ENCODE results near the gene PGBD4.
A peak's percentile ranks its signal among the peaks of the same experiment; 100 is the strongest.

Gene PGBD4

DNA sequence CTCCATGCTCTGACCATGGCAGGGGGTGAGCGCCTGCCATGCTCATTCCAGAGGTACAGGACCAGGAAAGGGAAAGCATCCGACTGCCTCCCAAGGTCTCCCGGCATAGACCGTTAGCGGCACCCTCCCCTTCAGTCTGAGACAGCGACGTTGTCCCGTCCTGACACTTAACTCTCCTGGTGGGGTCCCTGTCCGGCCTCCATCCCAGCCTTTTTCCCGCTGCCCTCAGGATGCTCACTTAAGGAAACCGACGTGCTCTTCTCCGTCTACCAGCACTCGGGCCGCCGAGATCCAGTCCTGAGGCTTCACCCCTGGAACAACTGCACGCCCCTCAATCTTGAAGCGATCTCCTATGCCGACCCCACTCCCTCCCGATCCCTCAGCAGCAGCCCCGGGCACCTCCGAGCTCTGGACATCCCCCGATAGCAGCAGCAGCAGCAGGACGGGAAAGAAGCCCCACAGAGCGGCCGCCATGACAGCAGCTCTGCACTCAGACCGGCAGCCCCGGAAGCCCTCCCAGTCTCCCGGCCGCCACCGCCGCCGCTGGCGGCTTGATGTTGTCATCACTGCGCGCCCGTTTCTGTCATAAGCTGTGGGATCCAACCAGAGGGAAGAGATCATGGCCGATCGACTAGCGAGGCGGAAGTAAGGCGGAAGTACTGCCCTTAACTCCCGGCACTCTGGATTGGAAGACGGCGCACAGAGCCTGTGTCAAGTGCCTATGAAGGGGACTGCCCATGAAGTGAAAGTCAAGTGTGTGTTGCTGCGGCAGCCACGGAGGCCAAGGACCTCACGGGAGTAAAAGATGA lies at the start of gene PGBD4, which contains the start of gene EMC7:
Gene PGBD4, plus strand, starts transcription at position 718 of the 809 bp plus-strand sequence. CDS start 449 bp downstream, outside the sequence.
Gene EMC7, minus strand, starts transcription at position 497 of the 809 bp plus-strand sequence. Its CDS starts 23 bp downstream, at position 474.
- peak; percentile 92 to 96 for DNase-seq

DNA sequence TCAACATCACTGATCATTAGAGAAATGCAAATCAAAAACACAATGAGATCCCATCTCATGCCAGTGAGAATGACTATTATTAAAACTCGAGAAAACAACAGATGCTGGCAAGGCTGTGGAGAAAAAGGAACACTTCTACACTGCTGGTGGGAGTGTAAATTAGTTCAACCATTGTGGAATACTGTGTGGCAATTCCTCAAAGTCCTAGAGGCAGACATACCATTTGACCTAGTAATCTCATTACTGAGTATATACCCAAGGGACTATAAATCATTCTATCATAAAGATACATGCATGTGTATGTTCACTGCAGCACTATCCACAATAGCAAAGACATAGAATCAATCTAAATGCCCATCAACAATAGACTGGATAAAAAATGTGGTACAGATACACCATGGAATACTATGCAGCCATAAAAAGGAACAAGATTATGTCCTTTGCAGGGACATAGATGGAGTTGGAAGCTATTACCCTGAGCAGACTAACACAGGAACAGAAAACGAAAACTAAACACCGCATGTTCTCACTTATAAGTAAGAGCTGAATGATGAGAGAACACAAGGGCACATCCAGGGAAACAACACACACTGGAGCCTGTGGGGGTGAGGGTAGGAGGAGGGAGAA lies 47.7 kb upstream of the PGBD4 start:
- no peak for DNase-seq

DNA sequence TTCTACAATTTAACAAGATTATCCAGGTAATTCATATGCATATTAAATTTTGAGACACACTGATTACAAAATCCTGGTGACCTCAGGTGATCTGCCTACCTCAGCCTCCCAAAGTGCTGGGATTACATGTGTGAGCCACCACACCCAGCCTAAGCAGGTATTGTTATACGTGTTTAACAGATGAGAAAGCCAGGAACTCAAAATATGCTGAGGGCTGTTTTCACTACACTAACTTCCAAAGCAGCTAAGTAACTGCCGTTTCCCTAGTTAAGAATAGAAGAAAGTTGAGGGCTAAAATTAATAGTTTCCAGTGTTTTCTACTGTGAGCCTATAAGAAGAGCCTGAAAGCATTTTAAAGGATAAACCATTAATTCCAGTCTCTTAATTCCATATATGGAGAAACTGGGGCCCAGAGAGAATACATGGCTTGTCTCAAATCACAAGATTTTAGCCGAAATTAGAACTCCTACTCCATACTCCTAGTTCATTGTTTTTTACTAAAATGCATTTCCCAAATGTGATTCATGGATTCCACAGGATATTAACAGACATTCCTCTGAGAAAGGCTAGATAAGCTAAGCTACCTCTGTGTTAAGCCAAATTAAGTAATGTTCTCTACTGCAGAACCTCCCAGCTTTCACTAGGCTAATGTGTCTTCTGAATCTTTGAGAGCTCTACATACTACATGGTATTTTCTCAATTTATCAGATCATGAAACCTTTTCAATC lies 45.9 kb upstream of the PGBD4 start:
- no peak for DNase-seq

DNA sequence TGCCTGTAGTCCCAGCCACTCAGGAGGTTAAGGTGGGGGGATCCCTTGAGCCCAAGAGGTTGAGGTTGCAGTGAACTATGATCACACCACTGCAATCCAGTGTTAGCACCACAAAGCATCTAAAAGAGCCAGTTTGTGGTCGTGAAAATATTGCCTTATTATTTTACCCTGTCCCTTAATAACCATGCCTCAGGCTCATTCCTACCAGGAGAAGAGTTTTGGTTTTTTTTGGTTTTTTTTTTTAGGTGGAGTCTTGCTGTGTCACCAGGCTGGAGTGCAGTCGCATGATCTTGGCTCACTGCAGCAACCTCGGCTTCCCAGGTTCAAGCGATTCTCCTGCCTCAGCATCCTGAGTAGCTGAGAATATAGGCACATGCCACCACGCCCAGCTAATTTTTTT lies 45.0 kb upstream of the PGBD4 start:
- DNase-seq = no peak

- DNase-seq = no peak
Observed at GRCh38 chr15:34059476-34059875, 42.4 kb upstream of the PGBD4 start.

DNA sequence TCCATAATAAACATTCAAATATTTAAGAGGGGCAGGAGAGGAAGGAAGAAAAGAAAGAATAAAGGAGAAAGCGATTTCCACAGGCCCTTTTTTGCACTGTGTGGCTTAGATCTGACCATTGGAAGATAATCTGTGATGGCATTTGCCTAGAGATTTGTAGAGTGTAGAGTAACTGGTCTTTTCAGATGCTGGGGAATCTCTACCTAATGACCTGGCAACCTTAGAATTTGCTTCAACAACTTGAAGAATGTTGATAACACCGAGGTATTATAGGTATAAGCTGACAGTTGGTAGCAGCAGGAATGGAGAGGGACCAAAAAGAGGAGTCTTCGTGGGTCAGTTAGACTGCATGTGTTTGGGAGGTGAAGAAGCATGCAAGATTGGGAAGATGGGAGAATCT lies 41.9 kb upstream of the PGBD4 start:
- no peak for DNase-seq

DNA sequence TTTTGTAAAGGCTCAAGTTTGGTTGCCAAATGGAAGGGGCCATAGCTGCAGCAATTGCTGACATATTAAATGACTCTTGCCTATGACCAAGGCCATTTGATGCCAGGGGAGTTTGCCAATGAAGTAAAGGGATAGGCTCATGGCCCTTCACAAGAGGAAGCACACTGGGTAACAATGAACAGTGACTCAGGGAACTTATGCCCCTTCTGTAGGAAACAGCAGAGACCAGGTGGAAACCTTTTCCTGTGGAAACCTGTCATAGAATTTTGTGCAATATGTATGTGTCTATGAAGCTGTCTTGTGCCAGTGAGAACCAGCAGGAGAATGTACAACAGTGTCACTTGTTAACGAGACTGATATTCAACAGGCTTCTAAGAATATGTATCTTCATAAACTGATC lies 37.4 kb upstream of the PGBD4 start:
- no peak for DNase-seq

- no peak for DNase-seq
Observed at GRCh38 chr15:34065261-34065660, 36.6 kb upstream of the PGBD4 start.

DNA sequence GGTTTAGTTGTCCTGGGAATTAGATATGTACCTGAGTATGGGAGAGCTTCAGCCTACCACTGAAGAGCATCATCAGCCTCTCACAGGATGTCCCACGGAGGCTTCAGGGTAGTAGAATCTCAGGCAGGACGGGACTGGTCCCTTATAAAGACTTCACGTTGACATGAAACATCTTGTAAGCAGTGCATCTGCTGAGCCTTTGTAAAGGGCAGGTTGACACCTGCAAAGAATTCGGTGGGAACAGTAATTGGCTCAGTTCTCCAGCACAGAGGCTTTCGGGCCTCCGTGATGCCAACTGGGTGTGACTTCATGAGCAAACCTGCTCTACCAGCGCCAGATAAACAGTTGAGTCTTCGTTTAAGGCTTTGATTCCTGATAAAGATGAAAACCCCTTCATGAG lies 35.9 kb upstream of the PGBD4 start:
- DNase-seq = no peak

DNA sequence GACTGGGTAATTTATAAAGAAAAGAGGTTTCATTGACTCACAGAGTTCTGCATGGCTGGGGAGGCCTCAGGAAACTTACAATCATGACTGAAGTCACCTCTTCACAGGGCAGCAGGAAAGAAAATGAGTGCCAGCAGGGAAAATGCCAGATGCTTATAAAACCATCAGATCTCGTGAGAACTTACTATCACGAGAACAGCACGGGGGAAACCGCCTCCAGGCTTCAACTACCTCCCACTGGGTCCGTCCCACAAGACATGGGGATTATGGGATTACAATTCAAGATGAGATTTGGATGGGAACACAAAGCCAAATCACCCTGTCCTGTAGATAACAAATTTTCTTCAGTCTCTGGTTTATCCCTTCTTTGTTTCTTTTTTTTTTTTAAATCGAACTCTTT lies 31.9 kb upstream of the PGBD4 start:
- DNase-seq = no peak

DNA sequence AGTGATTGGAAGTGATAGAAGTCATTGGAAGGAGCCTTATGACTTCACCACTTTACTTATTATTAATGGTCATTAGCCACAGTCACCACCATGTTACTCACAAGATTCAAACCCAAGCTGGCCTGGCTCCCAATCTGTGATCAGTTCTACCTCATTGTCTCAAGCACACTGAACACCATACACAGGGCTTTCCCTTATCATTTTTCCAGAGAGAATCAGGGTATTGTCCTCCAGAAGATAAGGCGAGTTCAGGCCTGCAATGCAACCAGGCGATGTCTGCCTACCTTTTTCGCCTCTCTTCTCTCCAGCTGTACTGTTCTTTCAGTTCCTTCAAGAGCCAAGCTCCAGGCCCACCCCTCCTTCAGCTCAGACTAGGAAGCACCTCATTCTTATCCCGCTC lies 25.1 kb upstream of the PGBD4 start:
- DNase-seq = no peak

DNA sequence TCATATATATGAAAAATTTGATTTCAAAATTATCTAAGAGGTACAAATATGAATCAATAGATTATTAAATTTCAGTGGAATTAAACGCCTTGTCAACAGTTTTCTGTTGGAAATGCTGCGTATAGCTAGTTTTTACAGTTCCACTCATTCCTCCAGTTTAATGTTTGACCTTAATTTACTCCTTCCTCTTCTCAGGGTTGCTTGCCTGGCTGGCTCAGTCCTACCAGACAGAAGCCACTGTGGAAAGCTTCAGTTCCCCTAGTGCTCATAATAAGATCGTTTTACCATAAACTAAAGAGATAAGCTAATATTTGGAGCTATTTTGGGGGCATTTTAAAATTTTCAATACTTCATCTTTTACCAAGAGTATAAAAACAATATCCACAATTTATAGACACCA lies 23.0 kb upstream of the PGBD4 start:
- DNase-seq = no peak

DNA sequence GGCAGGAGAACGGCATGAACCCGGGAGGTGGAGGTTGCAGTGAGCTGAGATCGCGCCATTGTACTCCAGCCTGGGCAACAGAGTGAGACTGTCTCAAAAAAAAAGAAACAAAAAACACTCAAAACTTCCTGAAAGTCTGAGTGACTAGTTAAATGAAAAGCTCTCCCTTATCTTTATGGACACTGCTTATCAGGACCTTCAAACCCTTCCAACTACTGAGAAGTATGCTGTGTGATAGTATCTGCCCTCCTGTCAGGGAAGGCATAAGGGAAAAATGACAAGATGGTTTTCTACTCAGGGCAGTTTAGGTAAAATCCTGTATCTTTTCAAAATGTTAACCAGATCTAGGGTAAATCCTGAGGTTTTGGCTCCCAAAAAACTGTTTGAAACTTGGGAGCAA lies 22.0 kb upstream of the PGBD4 start:
- DNase-seq = no peak

DNA sequence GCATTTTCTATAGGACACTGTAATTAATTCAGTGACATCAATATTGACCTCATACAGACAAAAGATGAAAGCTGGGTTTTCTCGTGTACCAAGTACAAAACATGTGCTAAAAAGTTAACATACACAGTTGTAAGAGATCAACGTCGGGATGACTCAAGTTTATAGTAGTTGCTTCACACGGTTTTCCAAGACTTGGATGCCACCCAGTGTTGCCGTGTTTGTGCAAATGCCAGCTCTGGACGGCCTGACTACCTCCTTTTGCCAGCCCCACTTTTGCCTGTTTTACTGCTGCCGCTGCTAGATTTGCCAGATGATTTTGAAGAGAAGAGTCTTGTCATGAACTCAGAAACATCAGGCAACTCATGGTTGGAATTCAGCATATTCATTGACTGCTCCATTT lies 17.8 kb upstream of the PGBD4 start:
- DNase-seq = peak in 1 of 2 experiments; percentile 44

- peak; percentile 6 to 52 for DNase-seq
Observed at GRCh38 chr15:34085746-34086145, 16.1 kb upstream of the PGBD4 start.

- DNase-seq = no peak
Observed at GRCh38 chr15:34099914-34100313, 2.0 kb upstream of the PGBD4 start.

DNA sequence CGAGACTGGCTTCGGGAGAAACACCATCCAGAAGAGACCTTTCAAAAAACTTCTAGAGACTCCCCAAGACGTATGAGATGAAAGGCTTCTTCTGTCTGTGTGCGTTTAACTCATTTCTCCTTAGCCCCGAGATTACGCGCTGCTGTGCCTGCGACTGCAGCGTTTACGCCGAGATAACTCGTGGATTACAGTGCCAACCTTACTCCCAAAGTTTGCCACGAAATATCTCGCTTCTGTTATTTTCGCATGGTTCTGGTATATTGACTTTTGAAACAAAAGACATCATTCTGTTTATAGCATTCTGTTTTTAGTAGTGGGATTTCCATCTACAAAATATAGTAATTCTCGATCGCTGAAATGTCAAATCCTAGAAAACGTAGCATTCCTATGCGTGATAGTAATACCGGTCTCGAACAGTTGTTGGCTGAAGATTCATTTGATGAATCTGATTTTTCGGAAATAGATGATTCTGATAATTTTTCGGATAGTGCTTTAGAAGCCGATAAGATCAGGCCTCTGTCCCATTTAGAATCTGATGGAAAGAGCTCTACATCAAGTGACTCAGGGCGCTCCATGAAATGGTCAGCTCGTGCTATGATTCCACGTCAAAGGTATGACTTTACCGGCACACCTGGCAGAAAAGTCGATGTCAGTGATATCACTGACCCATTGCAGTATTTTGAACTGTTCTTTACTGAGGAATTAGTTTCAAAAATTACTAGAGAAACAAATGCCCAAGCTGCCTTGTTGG lies 467 bp downstream of the PGBD4 start:
- no peak for DNase-seq

GRCh38 chr15:34106423-34106822 lies 4.5 kb downstream of the PGBD4 start:
- no peak for DNase-seq

- no peak for DNase-seq
Observed at GRCh38 chr15:34107315-34107714, 5.4 kb downstream of the PGBD4 start.

DNA sequence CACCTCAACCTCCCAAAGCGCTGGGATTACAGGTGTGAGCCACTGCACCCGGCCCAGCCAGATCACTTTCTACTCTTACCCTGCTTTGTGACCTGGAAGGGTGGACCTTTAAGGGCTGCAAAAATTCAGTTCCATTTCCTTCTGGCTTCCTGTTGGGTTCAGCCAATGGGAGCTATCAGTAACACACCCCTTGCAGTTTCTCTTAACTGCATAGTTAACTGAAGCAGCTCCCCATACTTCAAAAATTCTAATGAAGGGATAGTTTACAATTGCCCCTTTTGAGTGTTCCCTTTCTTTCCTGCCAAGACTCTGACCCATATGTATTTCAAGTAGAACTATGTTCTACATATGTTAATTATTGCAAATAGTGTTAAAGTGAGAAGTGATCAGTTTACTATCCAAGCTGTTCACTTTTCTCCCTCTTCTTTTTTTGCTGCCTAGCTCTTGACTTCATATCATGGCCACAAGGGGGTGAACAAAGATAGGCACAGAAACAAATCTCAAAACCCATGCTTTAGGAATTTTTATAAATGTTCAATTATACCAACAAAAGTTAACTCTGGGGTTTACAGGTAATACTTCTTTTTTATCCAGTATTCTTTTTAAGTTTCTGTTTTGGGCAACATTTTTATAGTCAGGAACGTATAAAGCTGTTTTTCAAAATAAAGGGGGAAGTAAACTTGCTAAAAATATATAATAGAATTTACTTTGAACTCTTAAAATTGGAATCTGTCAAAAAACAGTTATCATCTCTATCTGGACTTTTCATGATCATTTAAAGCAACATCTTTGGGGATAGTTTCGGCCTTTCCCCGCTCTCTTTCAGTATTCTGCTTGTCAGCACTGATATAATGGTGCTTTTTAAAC lies 8.1 kb downstream of the PGBD4 start:
- DNase-seq = peak; percentile 12 to 23

GRCh38 chr15:34111488-34111887 lies 9.6 kb downstream of the PGBD4 start:
- no peak for DNase-seq

DNA sequence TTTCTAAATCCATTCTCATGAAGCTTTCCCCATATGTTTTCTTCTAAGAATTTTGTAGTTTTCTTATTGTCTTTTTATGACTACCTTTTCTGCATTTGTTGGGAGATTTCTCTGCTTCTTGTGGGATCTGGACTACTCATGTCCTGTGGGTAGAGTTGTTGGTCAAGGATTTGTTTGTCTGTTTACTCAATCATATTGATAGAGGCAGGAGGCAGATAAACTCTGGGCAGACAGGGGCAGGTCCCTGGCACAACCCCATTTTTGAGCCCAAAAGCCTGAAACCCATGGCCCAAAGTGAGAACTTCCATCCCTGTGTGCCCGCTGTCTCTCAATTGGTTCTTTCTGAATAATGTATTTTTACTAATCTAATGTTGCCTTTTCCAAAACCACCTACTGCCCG lies 12.3 kb downstream of the PGBD4 start:
- DNase-seq = no peak

Measured in NCI-H446 (cell line).